DND-41 (cell line): ENCODE measurements around the gene ARFRP1.

Experiments
- ATAC-seq: fragments of 200-7000 bp; cut with Tn5 transposase; 3 replicates; pipeline ENCODE4 v1.9.1; 2021; ENCODE audit warnings: low read depth; ENCODE audit not compliant: insufficient read depth
- DNase-seq: peaks from one replicate; pipeline ENCODE4 v3.0.0-alpha.2; 2020
- H2AFZ ChIP-seq: 2 replicates; pipeline ENCODE4 v1.6.0; 2012; ENCODE audit warnings: low read depth, low read length
- H3K27ac ChIP-seq: 2 replicates; pipeline ENCODE4 v1.5.1; 2012; ENCODE audit warnings: low read length, inconsistent platforms
- H3K27me3 ChIP-seq: fragments of 200-600 bp; sonication (generic); 2 replicates; pipeline ENCODE4 v1.6.0; 2012; ENCODE audit warnings: low read length, mild to moderate bottlenecking, inconsistent platforms; ENCODE audit not compliant: insufficient read depth, poor library complexity
- H3K36me3 ChIP-seq: 2 replicates; pipeline ENCODE4 v1.5.1; 2012; ENCODE audit warnings: low read length, inconsistent platforms; ENCODE audit not compliant: insufficient read depth
- H3K4me1 ChIP-seq: 2 replicates; pipeline ENCODE4 v1.5.1; 2012; ENCODE audit warnings: mild to moderate bottlenecking, low read length; ENCODE audit not compliant: insufficient read depth
- H3K4me2 ChIP-seq: 2 replicates; pipeline ENCODE4 v1.6.0; 2012; ENCODE audit warnings: mild to moderate bottlenecking, moderate library complexity, low read length, inconsistent platforms; ENCODE audit not compliant: insufficient read depth
- H3K4me3 ChIP-seq, 2 experiments: fragments of 200-600 bp in 1 of 2; shearing (Covaris generic) in 1 of 2; 2 replicates each; pipeline ENCODE4 v1.5.1; 2012 to 2016; ENCODE audit warnings: inconsistent platforms in 2 of 2, low read length in 2 of 2, mild to moderate bottlenecking in 2 of 2, low read depth in 1 of 2, moderate library complexity in 1 of 2
- H3K79me2 ChIP-seq: 2 replicates; pipeline ENCODE4 v1.6.0; 2012; ENCODE audit warnings: low read length, inconsistent platforms; ENCODE audit not compliant: insufficient read depth
- H3K9ac ChIP-seq: 2 replicates; pipeline ENCODE4 v1.6.0; 2012; ENCODE audit warnings: low read depth, mild to moderate bottlenecking, inconsistent platforms, low read length, moderate library complexity
- H3K9me3 ChIP-seq: 2 replicates; pipeline ENCODE4 v1.5.1; 2012; ENCODE audit warnings: low read length, moderate library complexity, mild to moderate bottlenecking, inconsistent platforms; ENCODE audit not compliant: insufficient read depth, severe bottlenecking
- H4K20me1 ChIP-seq: 2 replicates; pipeline ENCODE4 v1.6.0; 2012; ENCODE audit warnings: low read length; ENCODE audit not compliant: insufficient read depth
- CTCF ChIP-seq: IDR thresholded peaks from 2 replicates; pipeline ENCODE4 v1.5.1; 2012; ENCODE audit warnings: borderline replicate concordance, low read length, moderate library complexity, mild to moderate bottlenecking; ENCODE audit not compliant: poor library complexity, severe bottlenecking; ENCODE audit errors: extremely low read depth
- EZH2 ChIP-seq: IDR thresholded peaks from 3 replicates; pipeline ENCODE4 v1.6.1; 2012; ENCODE audit warnings: borderline replicate concordance, low read depth, mild to moderate bottlenecking, moderate library complexity, low read length, inconsistent platforms; ENCODE audit not compliant: severe bottlenecking

ARFRP1 gene

GRCh38 chr20:63648895-63649589 lies 58.7 kb downstream of the ARFRP1 start:
- Histone ChIP-seq H2AFZ (no peak overlapping the region), H3K36me3 (peaks cover 26% of the 10 kb centered on the region), H4K20me1 (peaks cover 41% of the 10 kb centered on the region), H3K4me3 (no peak overlapping the region), H3K27ac (no peak overlapping the region), H3K4me2 (no peak overlapping the region), H3K27me3 (no peaks in the 10 kb centered on the region), H3K4me1 (peaks cover 20% of the 10 kb centered on the region), H3K9me3 (no peaks in the 10 kb centered on the region), H3K79me2 (peaks cover 68% of the 10 kb centered on the region), H3K9ac (no peak overlapping the region)
- no peak for TF ChIP-seq CTCF
- TF ChIP-seq EZH2 = no peak
- ATAC-seq (no peak), DNase-seq (no peak)
